A673 (cell line): ENCODE measurements around the gene AVPR2.

ENCODE experiments used
- CTCF ChIP-seq: fragments of 300-800, 200-600 bp; sonication (generic); conservative IDR thresholded peaks from 2 replicates; pipeline ENCODE4 v1.5.1; 2017; ENCODE audit warnings: low read depth, mild to moderate bottlenecking, antibody characterized with exemption, low read length, moderate library complexity, mixed read lengths
- EZH2 ChIP-seq: fragments of 200-600 bp; sonication (generic); IDR thresholded peaks from 2 replicates; pipeline ENCODE4 v1.6.1; 2017; ENCODE audit warnings: borderline replicate concordance, low read depth, mild to moderate bottlenecking, mixed read lengths, antibody characterized with exemption, low read length; ENCODE audit not compliant: poor library complexity, severe bottlenecking

GRCh38 chrX:153865321-153865580, 39.2 kb upstream of the AVPR2 start:
- TF ChIP-seq EZH2 (no peak), CTCF (no peak)
